Right lobe of liver (tissue), 4 donors: ENCODE measurements around the gene TAS2R40.

Source experiments
- POLR2A ChIP-seq: fragments of 450-650 bp; IDR thresholded peaks from one replicate; pipeline ENCODE4 v1.6.1; 2017; ENCODE audit warnings: antibody characterized with exemption, mild to moderate bottlenecking
- TF ChIP-seq, protein P1 (sequence below), 4 donors: fragments of 200-600 bp in 3 of 4; fragments of 450-650 bp in 1 of 4; IDR thresholded peaks; one replicate each; pipeline versions ENCODE4 v1.5.1 to v1.8.0; 2016 to 2022; ENCODE audit warnings: antibody characterized with exemption in 4 of 4, mild to moderate bottlenecking in 2 of 4
- donor health status: DM: no; HTN: no; CAD: no.
- donor health status: DM: no; HTN: no; CAD: no.
- donor health status: DM: no; HTN: yes; CAD: no.

DNA sequence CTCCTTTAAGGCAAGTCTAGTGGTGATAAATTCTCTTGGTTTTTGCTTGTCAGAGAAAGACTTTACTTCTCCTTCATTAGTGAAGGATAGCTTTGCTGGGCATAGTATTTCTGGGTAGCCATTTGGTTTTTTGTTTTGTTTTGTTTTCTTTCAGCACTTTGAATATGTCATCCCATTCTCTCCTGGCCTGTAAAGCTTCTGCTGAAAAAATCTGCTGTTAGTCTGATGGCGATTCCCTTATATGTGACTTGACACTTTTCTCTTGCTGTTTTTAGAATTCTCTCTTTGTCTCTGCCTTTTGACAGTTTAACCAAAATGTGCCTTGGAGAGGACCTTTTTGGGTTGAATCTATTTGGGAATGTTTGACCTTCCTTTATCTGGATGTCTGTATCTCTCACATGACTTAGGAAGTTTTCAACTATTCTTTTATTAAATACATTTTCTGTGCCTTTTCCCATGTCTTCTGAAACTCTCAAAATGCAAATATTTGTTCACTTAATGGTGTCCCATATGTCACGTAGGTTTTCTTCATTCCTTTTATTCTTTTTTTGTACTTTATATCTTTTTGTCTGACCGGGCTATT lies 14.7 kb downstream of the TAS2R40 start:
- TF ChIP-seq, protein P1, sequence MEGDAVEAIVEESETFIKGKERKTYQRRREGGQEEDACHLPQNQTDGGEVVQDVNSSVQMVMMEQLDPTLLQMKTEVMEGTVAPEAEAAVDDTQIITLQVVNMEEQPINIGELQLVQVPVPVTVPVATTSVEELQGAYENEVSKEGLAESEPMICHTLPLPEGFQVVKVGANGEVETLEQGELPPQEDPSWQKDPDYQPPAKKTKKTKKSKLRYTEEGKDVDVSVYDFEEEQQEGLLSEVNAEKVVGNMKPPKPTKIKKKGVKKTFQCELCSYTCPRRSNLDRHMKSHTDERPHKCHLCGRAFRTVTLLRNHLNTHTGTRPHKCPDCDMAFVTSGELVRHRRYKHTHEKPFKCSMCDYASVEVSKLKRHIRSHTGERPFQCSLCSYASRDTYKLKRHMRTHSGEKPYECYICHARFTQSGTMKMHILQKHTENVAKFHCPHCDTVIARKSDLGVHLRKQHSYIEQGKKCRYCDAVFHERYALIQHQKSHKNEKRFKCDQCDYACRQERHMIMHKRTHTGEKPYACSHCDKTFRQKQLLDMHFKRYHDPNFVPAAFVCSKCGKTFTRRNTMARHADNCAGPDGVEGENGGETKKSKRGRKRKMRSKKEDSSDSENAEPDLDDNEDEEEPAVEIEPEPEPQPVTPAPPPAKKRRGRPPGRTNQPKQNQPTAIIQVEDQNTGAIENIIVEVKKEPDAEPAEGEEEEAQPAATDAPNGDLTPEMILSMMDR (IDR thresholded peaks at IDR 0.05), result no peak
- no peak for TF ChIP-seq POLR2A
